RWPE1 (cell line): ENCODE data around the gene SLC8A2.

ENCODE experiments used
- CTCF ChIA-PET: fragments of 350-600 bp; sonication (Branson Sonifier 250); formaldehyde crosslinking; extraction: SDS; loops from one replicate; lab custom pipeline; 2021; lab: Yijun Ruan, JAX
- POLR2A ChIA-PET: fragments of 400-600 bp; formaldehyde crosslinking; extraction: SDS; loops from one replicate; lab custom pipeline; 2020; ENCODE audit warnings: antibody characterized with exemption; ENCODE audit not compliant: low non-redundant PET; lab: Yijun Ruan, JAX
- DNase-seq: peaks from one replicate; pipeline ENCODE4 v3.0.0; 2012; ENCODE audit warnings: low spot score
- H3K27ac ChIP-seq: fragments of 450-650 bp; 2 replicates; pipeline ENCODE4 v1.5.1; 2017
- TF ChIP-seq, protein P1 (sequence below): fragments of 450-650 bp; conservative IDR thresholded peaks from 2 replicates; pipeline ENCODE4 v1.5.1; 2017; ENCODE audit warnings: low read depth, mild to moderate bottlenecking

Gene SLC8A2

DNA sequence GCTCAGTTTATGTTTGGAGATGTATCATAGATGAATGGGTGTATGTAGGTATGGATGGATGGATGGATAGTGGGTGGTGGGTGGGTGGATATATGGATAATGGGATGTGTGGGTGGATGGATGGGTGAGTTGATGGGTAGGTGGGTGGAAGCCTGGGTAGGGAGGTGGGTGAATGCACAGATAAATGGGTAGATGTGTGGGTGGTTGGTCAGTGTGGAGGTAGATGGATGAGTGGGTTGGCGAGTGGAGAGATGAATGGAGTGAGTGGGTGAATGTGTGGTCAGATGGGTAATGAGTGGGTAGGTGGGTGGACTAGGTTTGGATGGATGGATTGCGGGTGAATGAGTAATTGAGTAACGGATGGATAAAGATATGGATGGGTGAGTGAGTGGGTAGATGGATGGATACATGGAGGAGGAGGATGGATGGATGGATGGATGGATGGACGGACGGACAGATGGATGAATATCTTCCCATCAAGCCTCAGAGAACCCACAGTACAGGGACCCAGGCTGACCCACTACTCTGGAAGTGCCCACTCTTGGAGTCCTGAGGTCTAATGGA lies 65.8 kb downstream of the SLC8A2 start:
- no peak for DNase-seq
- ChIA-PET CTCF (no interaction called here), POLR2A (no interaction called here)
- no peak overlapping the region for H3K27ac ChIP-seq
- TF ChIP-seq, protein P1, sequence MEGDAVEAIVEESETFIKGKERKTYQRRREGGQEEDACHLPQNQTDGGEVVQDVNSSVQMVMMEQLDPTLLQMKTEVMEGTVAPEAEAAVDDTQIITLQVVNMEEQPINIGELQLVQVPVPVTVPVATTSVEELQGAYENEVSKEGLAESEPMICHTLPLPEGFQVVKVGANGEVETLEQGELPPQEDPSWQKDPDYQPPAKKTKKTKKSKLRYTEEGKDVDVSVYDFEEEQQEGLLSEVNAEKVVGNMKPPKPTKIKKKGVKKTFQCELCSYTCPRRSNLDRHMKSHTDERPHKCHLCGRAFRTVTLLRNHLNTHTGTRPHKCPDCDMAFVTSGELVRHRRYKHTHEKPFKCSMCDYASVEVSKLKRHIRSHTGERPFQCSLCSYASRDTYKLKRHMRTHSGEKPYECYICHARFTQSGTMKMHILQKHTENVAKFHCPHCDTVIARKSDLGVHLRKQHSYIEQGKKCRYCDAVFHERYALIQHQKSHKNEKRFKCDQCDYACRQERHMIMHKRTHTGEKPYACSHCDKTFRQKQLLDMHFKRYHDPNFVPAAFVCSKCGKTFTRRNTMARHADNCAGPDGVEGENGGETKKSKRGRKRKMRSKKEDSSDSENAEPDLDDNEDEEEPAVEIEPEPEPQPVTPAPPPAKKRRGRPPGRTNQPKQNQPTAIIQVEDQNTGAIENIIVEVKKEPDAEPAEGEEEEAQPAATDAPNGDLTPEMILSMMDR, result no peak

DNA sequence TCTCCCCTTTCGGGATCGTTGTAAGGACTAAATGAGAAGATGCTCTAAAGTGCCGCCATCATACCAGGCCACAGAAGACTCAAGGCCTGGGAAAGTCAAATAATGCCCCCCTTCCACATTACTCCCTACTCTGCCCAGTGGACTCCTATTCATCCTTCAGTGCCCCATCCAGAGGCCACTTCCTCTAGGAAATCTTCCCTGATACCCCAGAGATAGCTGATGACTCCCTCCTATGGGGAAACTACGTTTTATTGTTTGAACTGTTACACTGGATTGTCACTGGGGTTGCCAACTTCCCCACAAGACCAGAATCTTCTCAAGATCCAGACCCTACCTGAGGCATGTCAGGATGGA lies 66.5 kb downstream of the SLC8A2 start:
- TF ChIP-seq, protein P1, result no peak
- no peak overlapping the region for H3K27ac ChIP-seq
- CTCF ChIA-PET, result no interaction called here
- DNase-seq, result no peak
- POLR2A ChIA-PET, result no interaction called here

DNA sequence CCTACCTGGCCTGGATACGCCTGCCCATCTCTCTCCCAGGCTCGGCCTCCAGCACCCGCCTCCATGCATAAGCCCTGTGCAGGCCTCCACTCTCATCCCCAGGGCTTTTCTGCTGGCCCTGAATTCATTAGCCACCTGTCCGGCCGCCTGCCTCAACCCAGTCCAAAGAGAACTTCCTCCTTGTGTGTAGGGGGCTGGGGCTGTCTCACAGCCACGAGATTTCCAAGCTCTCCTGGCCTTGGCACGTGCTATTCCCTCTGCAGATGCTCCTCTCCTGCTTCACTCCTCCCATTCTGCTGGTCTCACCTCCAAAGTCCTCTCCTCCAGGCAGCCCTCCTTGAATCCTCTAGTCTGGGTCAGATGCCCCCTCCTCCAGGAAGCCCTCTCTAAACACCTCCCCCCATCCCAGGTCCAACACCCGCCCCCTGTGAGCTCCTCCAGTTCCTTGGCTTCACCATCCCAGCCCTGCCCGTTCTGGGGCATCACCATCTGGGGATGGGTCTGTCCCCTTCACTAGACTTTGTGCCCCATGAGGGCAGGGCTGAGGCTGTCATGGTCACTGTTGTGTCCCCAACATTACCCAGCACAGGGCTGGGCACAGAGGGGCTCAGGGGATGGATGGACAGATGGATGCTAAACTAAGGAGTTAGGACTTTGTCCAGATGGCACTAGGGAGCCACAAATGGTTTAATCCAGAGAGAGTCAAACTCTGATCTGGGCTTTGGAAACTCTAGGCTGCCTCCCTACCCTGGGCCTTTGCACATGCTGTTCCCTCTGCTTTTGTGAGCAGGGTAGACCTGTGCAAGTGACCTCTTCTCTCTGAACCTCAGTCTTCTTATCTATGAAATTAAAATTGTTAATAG lies 67.1 kb downstream of the SLC8A2 start:
- ChIA-PET POLR2A (no interaction called here), CTCF (interaction anchor here (0.5 to 0.6 kb wide), 2 partner anchors 58 to 369 kb away, joined by 3 read pairs; no protein-coding TSS in a partner anchor)

DNA sequence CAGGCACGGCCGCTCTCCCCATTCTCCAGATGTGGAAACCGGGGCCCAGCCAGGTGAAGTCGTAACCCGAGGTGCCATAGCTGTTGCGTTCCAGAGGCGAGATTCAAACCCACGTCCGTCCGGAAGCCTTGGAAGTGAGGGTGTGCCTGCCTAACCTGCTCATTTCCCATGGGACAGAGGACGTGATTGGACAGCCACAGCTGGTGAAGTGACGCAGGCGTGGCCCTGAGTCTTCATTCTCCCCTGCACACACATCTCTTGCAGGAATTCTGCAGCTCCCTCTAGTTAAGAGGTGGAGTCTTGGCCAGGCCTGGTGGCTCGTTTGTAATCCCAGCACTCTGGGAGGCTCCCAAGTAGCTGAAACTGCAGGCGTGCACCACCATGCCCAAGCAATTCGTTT lies 69.2 kb downstream of the SLC8A2 start:
- no peak for DNase-seq
- POLR2A ChIA-PET, result no interaction called here

More for the DNA sequence above, 67.1 kb downstream of the SLC8A2 start:
- H3K27ac ChIP-seq, result no peak overlapping the region
- TF ChIP-seq, protein P1, result no peak
- no peak for DNase-seq

DNA sequence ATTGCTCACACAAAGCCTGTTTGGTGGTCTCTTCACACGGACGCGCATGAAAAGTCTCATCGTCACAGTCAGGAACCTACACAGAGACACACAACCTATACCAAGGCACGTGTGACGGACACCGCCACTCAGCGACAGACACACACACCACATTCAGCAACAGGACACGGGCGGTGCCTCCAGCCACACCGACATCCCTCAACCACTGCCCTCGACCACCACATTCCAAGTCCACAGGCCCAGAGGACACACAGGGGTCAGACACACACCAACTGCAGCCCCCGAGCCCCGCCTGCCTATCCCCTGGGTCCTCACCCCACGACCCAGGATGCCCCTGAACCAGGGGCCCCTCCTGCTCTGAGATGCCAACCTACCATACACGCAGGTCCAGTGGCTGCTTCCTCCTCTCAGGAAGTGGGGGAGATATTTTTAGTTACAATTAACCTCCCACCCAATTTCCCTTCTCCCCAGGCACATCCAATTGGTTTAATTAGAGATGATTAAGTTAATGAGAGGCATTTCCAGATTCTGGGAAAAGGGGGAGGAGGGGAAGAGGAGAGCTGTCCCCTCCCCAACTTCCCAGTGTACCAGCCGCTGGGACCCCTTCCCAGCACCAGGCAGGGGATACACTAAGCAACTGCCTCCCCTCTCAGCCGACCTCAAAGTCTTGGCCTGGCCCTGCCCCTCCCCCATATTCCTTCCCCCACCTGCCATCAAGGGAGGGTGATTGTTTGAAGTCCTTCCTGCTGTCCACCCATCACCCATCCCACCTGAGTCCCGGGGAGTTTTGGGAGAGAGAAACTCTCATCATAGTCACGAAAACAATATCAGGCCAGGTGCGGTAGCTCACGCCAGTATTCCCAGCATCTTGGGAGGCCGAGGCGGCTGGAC lies 72.7 kb downstream of the SLC8A2 start:
- TF ChIP-seq, protein P1, result no peak
- CTCF ChIA-PET, result interaction anchor here (0.6 to 1.0 kb wide), 2 partner anchors 50 to 470 kb away, joined by 3 read pairs; no protein-coding TSS in a partner anchor
- no peak for DNase-seq
- POLR2A ChIA-PET, result no interaction called here
- H3K27ac ChIP-seq, result no peak overlapping the region

More for the DNA sequence above, 69.2 kb downstream of the SLC8A2 start:
- TF ChIP-seq, protein P1, result no peak
- H3K27ac ChIP-seq, result no peak overlapping the region
- CTCF ChIA-PET, result interaction anchor here (0.8 to 2.4 kb wide), 2 partner anchors 11 to 118 kb away, joined by 3 to 11 read pairs; no protein-coding TSS in a partner anchor
